Suppressor macrophage treated with lipopolysaccharide for 1 hour (primary cell): ENCODE data around the gene TOR1AIP2.
"Not testable (repeated sequence)": the region's sequence is repeated elsewhere in the genome, so short reads cannot be mapped to it uniquely, and the experiment has no call there.

Experiments
- DNase-seq, 3 donors: peaks; one replicate each; pipeline ENCODE4 v3.0.0-alpha.2; 2020 to 2022

TOR1AIP2 gene

GRCh38 chr1:179875596-179876299, 1.9 kb downstream of the TOR1AIP2 start:
- DNase-seq: peak; percentile 20 to 35 (median 31)

GRCh38 chr1:179873438-179873851, 4.2 kb downstream of the TOR1AIP2 start:
- no peak for DNase-seq

DNA sequence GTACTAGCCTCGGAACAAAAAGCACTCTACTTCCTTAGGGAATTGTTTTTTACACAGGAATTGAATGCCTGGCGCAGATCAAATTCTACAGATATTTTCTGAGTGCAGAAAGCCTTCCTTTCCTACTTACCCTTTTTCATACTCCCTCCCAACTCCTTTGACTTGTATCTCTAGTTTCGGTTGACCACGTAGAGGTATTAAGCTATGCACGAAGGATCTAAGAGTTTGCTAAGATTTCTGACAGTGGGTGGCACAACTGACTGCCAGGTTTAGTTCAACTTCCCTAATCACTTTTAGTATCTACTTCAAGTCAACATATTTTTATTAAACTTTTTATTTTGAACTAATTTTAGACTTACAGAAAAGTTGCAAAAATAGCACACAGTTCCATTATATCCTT, 5.0 kb downstream of the TOR1AIP2 start:
- DNase-seq: no peak

GRCh38 chr1:179871940-179872339, 5.7 kb downstream of the TOR1AIP2 start:
- no peak for DNase-seq

GRCh38 chr1:179870870-179871269, 6.7 kb downstream of the TOR1AIP2 start:
- no peak for DNase-seq

DNA sequence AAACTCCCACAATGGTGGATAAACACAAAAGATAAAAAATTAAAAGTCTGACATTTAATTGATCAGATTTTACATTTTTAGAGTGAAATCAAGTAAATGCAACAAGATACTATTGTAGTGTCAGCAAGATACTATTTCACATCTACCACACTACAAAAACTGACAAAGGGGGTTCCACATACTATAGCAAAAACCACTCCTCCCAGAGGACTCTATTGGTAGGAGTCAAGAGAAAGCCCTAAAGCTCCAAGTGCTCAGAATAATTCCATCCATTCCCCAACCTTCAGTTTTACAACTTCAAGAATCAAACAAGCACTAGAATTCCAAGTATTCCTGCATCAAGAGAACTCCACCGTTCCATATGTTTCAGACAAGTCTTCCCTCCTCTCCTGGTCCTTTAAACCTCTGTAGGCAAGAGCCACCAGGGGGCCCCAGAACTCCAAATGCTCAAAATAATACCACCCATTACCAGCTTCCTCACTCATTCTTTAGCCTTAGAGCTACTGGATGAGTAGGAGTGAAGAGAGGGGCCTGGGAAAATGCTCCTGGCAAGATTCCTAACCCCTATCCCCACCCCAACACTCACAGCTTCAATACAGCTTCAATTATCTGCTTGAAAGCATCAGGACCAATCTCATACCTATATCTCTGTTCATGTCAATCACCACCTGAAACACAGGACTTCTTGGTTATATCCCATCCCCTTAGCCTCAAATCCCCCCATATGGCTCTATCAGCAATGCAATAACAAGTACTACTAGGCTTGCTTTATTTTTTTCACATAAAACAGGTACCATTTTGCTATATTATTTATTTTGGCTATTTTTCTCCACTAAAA, 9.9 kb downstream of the TOR1AIP2 start:
- DNase-seq: peak; percentile 61 to 76 (median 69)

- no peak for DNase-seq
Measured at GRCh38 chr1:179866616-179867015, 11.0 kb downstream of the TOR1AIP2 start.

- no peak for DNase-seq
Measured at GRCh38 chr1:179865377-179865776, 12.2 kb downstream of the TOR1AIP2 start.

DNA sequence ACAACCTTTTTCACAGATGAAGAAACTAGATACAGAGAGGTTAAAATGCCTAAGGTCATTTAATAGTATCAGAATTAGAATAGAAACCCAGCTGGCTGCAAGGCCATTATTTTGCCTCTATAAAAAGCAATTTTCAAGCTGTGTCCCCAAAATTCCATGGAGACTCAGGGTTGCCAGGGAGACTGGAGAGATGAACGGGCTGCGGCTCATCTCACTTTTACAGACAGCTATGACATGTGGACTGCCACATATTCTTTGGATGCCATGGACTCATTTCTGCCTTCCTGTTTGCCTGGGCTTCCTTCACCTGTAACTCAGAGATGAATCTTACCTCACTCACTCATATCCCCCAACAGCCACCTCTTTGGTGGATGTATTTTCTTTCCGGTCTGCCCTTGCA, 17.0 kb downstream of the TOR1AIP2 start:
- no peak for DNase-seq

- peak in 2 of 3 donors; percentile 55 to 58 for DNase-seq
Measured at GRCh38 chr1:179857009-179857408, 20.6 kb downstream of the TOR1AIP2 start.

GRCh38 chr1:179856296-179856695, 21.3 kb downstream of the TOR1AIP2 start:
- DNase-seq: peak; percentile 23 to 34 (median 26)

DNA sequence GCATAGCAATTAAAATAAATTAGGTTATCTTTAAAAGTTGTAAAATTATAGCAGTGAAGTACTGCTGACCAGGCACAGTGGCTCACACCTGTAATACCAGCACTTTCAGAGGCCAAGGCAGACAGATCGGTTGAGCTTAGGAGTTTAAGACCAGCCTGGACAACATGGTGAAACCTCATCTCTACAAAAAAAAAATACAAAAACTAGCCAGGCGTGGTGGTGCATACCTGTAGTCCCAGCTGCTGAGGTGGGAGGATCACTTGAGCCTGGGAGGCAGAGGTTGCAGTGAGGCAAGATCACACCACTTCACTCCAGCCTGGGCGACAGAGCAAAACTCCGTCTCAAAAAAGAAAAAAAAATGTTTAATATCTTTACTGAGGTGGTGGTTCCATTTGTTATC, 21.8 kb downstream of the TOR1AIP2 start:
- not testable (repeated sequence) for DNase-seq

GRCh38 chr1:179853102-179853501, 24.5 kb downstream of the TOR1AIP2 start:
- no peak for DNase-seq

DNA sequence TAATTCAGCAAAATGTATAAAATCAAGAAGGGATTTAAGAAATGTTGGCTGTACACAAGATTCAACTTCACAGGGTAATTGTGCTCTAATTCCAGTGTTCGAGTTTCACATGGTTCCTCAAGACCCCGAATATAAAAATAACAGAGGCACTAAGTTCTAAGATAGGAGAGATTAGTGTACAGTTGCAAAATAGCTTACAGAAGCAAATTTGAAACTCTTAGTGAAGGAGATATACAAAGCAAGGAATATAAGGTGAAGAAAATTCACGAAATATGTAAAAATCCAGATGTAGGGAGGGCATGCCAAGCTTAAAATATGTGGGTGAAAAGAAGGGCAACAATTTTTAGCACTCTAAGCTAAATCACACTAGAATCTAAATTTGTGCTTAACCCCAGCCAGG, 29.4 kb downstream of the TOR1AIP2 start:
- no peak for DNase-seq

DNA sequence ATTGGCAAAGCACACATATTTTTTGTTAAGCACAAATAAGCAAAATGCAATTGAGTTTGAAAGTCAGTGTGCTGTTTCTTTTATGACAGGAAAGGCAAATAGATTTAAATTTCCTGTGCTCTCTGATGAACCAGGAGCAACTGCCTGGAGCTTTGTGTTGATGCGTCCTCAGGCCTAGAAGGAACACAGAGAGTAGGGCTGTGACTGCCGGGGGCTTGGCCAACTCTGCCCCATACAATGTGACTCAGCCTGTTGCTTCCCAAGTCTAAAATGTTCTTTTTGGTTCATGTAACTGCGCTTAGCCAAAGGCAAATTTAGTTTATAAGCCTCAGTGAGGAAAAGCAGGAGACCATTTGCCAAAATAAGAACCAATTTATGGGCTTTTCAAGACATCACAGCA, 37.5 kb downstream of the TOR1AIP2 start:
- DNase-seq: no peak

- DNase-seq: not testable (repeated sequence)
Measured at GRCh38 chr1:179836686-179837445, 40.7 kb downstream of the TOR1AIP2 start.

DNA sequence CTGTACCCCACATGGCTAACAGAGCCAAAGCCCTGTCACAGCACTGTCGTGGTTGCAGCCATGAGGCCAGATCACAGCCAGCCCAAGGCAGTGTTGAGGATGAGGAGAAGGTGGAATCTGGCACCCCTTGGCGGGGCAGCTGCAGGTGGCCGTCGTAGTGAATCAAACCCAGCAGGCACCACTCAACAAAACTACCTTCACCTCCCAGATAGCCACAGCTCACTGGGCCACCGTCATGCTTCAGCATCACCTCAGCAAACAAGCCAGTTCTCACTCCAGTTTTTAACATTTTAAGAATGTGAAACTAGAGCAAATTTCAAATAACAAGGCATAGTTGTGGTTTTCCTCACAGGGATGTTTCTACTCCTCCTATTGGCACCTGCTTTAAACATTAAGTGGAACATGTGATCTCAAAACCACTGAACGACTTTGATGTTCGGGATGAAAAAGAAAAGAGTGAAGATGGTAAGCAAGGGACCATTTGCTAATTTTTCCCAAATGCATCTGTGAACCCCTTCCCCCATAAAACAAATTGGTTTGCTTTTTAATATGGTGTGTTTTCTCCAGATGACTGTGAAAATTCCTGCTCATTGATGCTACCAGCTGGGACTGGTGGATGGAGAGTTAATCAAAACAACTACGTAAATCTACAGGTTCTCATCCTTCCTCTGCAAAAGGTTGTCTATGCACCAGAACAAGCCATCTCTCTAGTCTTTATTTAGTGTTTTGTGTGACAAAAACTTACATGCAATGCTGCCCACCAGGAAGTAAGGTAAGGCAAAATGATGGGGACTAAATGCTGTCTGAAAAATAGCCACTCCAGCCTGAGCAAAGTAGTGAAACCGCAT, 45.5 kb downstream of the TOR1AIP2 start:
- DNase-seq: no peak

DNA sequence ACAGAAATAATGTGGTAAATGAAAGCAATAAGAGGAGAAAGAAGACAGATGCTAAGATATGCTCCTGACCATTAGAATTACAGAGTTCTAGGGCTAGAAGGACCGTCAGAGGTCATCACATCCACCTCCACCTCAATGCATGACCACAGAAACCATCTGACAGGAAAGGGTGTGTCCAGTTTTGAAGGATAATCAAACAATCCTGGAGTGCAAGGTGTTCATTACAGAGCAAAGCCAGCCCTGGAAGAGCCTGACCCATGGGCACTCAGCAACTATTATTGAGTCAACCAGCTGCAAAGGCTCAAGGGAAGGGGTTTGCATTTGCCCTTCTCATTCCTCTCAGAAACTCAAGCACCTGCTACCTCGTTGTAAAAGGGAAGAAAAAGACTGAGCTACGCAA, 46.4 kb downstream of the TOR1AIP2 start:
- no peak for DNase-seq

DNA sequence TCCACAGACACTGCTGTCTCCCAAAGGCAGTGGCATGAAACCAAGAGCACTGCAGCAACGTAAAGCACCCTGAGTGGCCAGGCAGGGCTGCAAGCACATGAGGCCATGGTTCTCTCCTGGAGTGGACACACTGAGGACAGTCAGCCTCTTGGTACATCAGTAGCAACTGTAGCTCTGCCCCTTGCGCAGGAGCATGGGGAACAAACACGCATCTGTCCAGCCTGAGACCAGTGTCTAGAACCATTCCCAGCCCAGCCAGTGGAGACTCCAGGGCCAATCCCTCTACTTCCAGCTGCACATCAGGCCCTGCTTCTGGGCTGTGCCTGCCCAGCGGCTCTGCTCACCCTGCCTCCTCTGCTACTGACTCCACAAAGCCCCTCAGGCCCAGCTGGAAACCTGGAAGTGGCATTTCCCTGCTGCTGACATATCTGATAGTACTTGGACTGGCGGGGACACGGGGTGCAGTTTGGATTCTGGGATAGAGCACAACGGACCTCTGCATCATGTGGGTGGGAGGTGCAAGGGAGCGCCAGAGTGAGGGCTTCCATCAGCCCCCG, 49.0 kb downstream of the TOR1AIP2 start:
- no peak for DNase-seq

DNA sequence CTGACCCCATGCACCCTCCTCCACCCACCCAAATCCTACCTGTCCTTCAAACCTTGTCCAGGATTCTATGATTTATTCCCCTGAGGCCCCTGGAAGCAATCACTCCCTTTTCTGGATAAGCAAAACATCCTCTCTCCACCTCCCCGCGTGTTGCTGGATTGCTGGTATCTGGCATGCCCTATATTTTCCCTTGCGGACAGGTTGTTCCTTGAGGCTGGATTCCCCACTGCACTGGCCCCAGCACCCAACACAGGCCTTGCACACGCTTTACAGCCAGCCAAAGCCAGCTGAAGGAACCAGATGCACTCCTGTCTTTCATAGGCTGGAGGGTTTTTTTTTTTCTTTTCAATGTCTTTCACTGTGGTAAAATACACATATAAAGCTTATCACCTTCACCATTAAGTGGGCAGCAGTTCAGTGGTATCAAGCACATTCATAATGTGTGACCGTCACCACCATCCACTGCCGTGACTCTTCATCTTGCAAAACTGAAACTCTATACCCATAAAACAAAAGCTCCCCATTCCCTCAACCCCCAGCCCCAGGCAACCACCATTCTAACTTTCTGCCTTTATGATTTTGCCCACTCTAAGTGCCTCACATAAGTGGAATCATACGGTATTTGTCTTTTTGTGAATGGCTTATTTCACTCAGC, 50.9 kb downstream of the TOR1AIP2 start:
- DNase-seq: no peak

DNA sequence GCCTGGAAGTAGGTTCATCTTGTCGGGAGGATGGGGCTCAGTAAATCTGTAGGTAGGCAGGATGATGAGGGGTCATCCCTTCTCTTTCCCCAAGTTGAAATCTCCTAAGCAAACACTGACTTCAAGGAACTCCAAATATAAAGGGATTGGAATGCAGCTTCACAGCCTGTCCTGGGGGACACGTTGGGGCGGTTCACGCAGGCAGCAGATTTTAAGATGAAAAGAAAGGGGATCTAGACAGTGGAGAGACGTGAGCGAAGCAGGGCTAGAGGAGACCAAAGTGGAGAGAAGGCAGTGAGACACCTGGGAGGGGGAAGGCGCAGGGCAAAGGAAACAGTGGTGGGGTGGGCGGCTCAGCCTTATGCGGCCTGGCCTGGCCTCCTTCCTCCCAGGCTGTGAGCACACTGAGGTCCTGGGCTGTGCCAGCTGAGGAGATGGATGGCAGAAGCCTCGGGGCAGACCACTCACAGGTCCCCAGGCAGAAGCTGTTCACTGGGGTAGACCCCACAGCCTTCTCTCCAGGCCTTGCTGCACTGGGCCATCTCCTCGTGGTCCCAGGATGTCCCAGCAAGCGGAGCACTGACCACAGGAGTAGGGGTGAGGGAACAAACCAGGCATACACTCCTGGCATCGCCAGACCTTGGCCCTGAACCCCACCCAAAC, 51.7 kb downstream of the TOR1AIP2 start:
- no peak for DNase-seq
